HG03139 (cell line): ENCODE measurements around the gene CYLC2.

ENCODE experiments used
- ATAC-seq: cut with Tn5 transposase; IDR thresholded peaks from one replicate; pipeline ENCODE4 v1.9.1; 2021; ENCODE audit not compliant: unreplicated experiment

CYLC2 gene

GRCh38 chr9:102995033-102995432 lies at the start of gene CYLC2:
Gene CYLC2, plus strand, starts transcription at chr9:102995333. Its CDS starts 48 bp downstream, at chr9:102995381.
- no peak for ATAC-seq

- ATAC-seq: no peak
Measured at GRCh38 chr9:102950346-102950745, 44.8 kb upstream of the CYLC2 start.

DNA sequence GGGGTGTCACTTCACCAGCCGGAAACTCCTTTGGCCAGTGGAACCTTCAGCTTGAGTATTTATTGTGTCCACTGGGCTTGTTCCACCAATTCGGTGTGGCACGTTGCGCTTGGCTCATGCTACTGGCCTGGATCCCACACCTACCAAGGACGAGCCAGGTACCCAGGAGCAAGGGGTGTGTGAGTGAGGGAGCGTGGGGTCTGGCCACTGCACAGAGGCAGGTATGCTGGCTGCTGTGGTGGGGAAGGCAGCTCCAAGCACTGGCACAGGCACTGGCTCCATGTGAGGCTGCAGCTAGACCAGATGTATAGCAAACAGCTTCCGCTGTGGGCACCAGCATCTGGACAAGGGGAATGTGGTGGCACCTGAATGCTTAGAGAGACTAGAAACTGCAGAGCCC lies 28.1 kb upstream of the CYLC2 start:
- ATAC-seq: no peak

- ATAC-seq: no peak
Measured at GRCh38 chr9:102967979-102968378, 27.2 kb upstream of the CYLC2 start.

- ATAC-seq: no peak
Measured at GRCh38 chr9:102972780-102973179, 22.4 kb upstream of the CYLC2 start.

- no peak for ATAC-seq
Measured at GRCh38 chr9:102974530-102974929, 20.6 kb upstream of the CYLC2 start.

DNA sequence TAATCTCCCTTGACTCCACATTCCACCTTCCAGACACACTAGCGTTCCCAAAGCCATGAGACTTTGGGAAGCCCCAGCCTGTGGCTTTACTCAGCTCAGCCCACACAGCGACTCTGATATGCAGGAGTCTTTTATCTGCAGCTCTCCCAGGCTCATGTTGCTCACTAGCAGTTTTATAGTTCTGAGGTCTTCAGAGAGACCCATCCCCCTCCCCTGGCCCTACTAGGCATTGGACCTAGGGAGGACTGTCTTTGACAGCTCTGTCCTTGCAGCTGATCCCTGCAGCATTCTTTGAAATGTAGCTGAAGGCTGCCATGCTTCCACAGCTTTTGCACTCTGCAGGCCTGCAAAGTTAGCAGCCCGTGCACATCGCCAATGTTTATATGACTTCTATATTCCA lies 19.9 kb upstream of the CYLC2 start:
- no peak for ATAC-seq

DNA sequence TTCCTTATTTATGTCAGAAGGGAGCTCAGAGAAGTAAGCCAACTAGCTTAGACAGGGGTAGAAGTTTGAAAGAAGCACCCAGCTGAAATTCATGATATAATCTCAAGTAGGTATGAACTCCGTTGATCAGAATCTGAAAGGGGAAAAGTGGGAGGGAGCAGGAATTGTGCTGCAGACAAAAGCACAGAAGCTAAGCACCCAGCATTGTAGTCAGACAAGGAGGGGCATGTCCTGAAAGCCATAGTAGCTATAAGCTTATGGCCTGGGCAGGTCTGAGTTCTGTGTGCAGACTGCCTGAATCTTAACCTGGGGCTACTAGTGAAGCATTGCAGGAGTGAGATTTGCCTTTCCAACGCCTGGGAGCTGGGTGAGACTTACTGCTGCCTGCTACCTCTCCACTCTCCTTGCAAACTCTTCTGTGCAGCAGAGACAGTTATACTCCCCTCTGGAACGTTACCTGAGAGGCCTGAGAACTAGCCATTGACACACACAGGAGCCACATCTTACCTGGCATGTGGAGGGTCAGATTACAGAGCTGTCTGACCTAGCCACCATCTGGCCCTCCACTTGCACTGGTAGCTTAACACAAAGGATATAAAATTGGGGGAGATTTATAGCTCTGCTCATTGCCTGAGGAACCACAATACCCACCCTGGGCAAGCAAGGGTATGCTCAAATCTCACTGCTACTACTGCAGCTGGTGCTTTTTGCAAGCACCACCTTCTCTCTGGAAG lies 9.8 kb upstream of the CYLC2 start:
- no peak for ATAC-seq

GRCh38 chr9:102986425-102986824 lies 8.7 kb upstream of the CYLC2 start:
- no peak for ATAC-seq

DNA sequence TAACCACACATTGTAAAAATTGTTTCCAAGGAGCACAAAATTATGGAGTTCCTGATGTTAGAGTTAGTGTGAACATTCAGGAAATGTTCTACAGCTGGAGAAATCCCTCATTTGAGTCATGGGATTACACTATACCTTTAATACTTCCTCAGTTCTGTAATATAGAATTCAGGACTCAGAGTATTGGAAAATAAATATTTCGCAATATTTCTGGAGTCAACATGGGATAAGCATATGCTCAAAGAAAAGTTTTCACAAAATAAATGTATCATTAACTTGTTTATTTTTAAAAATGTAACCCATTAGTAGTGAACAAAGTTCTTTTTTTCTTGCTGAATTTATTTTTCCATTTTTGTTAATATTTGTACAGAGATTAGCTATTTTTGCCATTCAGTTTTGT lies 8.6 kb downstream of the CYLC2 start:
- no peak for ATAC-seq

DNA sequence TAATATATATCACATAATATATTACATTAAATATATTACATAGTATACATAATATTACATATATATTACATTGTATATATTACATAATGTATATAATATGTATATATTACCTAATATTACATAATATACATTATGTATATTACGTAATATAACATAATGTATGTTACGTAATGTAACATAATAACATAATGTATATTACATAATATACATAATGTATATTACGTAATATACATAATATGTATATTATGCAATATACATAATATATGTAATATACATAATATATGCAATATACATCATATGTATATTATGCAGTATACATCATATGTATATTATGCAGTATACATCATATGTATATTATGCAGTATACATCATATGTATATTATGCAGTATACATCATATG lies 19.1 kb downstream of the CYLC2 start:
- ATAC-seq: no peak

DNA sequence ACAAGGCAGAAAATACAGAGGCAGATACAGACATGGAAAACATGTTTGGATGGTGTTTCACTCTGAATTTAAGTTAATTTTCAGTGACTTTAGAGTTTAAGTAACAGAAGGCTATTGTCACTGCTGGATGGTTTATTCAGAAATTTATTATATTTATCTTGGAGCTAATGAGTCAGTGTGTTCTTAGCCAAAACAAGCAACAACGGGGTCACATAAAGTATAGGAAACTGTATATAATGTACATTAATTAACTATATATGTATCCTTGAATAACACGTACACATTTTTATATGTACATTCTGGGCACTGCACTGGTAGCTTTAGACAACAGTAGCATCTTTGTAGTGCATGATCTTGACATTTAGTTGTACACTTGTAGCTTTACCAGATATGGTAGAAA lies 30.7 kb downstream of the CYLC2 start:
- no peak for ATAC-seq

- no peak for ATAC-seq
Measured at GRCh38 chr9:103037508-103038477, 42.7 kb downstream of the CYLC2 start.

- ATAC-seq: no peak
Measured at GRCh38 chr9:103041961-103042360, 46.8 kb downstream of the CYLC2 start.
